K562 (cell line): ENCODE measurements around the gene MADD. TPM values are rescaled to one million over a fixed set of nuclear protein-coding genes. Genes with fewer than 3 reads are reported as not detected.

Source experiments
- BRD4 ChIP-seq: fragments of 200-600 bp; sonication (generic); IDR thresholded peaks from 2 replicates; pipeline ENCODE4 v1.6.1; 2017; ENCODE audit warnings: inconsistent platforms
- BRD9 ChIP-seq: fragments of 450-650 bp; IDR thresholded peaks from 2 replicates; pipeline ENCODE4 v1.6.1; 2018; ENCODE audit warnings: low read depth; ENCODE audit not compliant: partially characterized antibody
- CCAR2 ChIP-seq: fragments of 200-400 bp; formaldehyde crosslinking; IDR thresholded peaks from 2 replicates; pipeline ENCODE4 v1.6.1; 2017; ENCODE audit warnings: mild to moderate bottlenecking, low read depth, low read length
- E2F3 ChIP-seq: fragments of 250-450 bp; sonication (Bioruptor Pico); IDR thresholded peaks from 2 replicates; pipeline ENCODE4 v1.4.0; 2020; ENCODE audit warnings: mild to moderate bottlenecking
- FOXK1 ChIP-seq: sonication (generic); formaldehyde crosslinking; IDR thresholded peaks from 2 replicates; pipeline ENCODE4 v1.8.0; 2022; ENCODE audit warnings: missing genetic modification reagents, mild to moderate bottlenecking, borderline replicate concordance
- FOXM1 ChIP-seq, 2 experiments: fragments of 450-650 bp in 1 of 2; sonication (generic) in 1 of 2; formaldehyde crosslinking in 1 of 2; IDR thresholded peaks; 2 replicates each; pipeline versions ENCODE4 v1.6.1 to v1.9.0; 2017 to 2022; ENCODE audit warnings: low read depth in 2 of 2, mild to moderate bottlenecking in 2 of 2, missing genetic modification reagents in 1 of 2, moderate library complexity in 1 of 2
- GABPA ChIP-seq: fragments of 200-800 bp; sonication (Bioruptor generic); conservative IDR thresholded peaks from 2 replicates; pipeline ENCODE4 v1.6.1; 2016; ENCODE audit warnings: low read depth, missing genetic modification characterization, missing compliant biosample characterization
- HIVEP1 ChIP-seq: fragments of 250-450 bp; sonication (Bioruptor Pico); IDR thresholded peaks from 2 replicates; pipeline ENCODE4 v1.4.0; 2020; ENCODE audit warnings: mild to moderate bottlenecking
- HLTF ChIP-seq: fragments of 450-650 bp; IDR thresholded peaks from 2 replicates; pipeline ENCODE4 v1.6.1; 2016
- IFI16 ChIP-seq: fragments of 250-450 bp; sonication (Bioruptor Pico); IDR thresholded peaks from 2 replicates; pipeline ENCODE4 v2.1.2; 2022; ENCODE audit warnings: mild to moderate bottlenecking, inconsistent platforms
- MCM2 ChIP-seq: fragments of 450-650 bp; IDR thresholded peaks from 2 replicates; pipeline ENCODE4 v1.6.1; 2017; ENCODE audit warnings: low read depth, mild to moderate bottlenecking
- POLR2AphosphoS2 ChIP-seq: IDR thresholded peaks from 2 replicates; pipeline ENCODE4 v1.6.1; 2012; ENCODE audit warnings: low read length, improper control_type of control experiment
- RB1 ChIP-seq: fragments of 450-650 bp; IDR thresholded peaks from 2 replicates; pipeline ENCODE4 v1.6.1; 2017; ENCODE audit warnings: low read depth, mild to moderate bottlenecking
- SAFB ChIP-seq: fragments of 200-400 bp; formaldehyde crosslinking; IDR thresholded peaks from 2 replicates; pipeline ENCODE4 v1.6.1; 2017; ENCODE audit warnings: low read depth, low read length, borderline replicate concordance
- SRSF9 ChIP-seq: fragments of 200-400 bp; formaldehyde crosslinking; IDR thresholded peaks from 2 replicates; pipeline ENCODE4 v1.6.1; 2017; ENCODE audit warnings: low read depth, low read length, borderline replicate concordance
- THAP12 ChIP-seq: fragments of 250-450 bp; sonication (Bioruptor Pico); IDR thresholded peaks from 2 replicates; pipeline ENCODE4 v1.9.0; 2021; ENCODE audit warnings: mild to moderate bottlenecking, inconsistent platforms
- ZNF280B ChIP-seq: fragments of 250-450 bp; sonication (Bioruptor Pico); IDR thresholded peaks from 2 replicates; pipeline ENCODE4 v1.5.1; 2021; ENCODE audit warnings: mild to moderate bottlenecking
- ZNF449 ChIP-seq: fragments of 250-450 bp; sonication (Bioruptor Pico); IDR thresholded peaks from 2 replicates; pipeline ENCODE4 v1.8.0; 2022; ENCODE audit warnings: moderate library complexity, mild to moderate bottlenecking, inconsistent platforms
- polyA plus RNA-seq, 8 experiments: library from polyadenylated mRNA; depleted of rRNA in 4 of 8; stranded (reverse) in 5 of 8; unstranded in 3 of 8; fragments of >200 nt; fragmentation: Nextera tagmentation in 2 of 8; fragmentation: Illumina TruSeq in 1 of 8; extraction: Ambion mirVana in 2 of 8; extraction: Trizol in 1 of 8; gene quantifications; 2 replicates each; pipeline versions ENCODE4 v1.2.1 to v1.2.3, GENCODE V29; 2011 to 2014; ENCODE audit warnings: inconsistent platforms in 1 of 8, missing spikeins in 1 of 8
- total RNA-seq, 7 experiments: library from RNA; depleted of rRNA in 6 of 7; stranded (reverse); fragments of >200 nt in 6 of 7; fragmentation: Illumina TruSeq in 2 of 7; extraction: Trizol in 2 of 7; gene quantifications; 2 replicates each; pipeline versions ENCODE4 v1.2.1 to v1.2.3, GENCODE V29; 2011 to 2021; ENCODE audit warnings: low replicate concordance in 1 of 7

Gene MADD
- total and polyA plus RNA-seq, 9 of the 15 experiments (the other 6 are each of a cell fraction or from before 2014, with no cell fraction given) = 0.68 to 57.6 (median 33.6) TPM

- TF ChIP-seq SRSF9 (no peak), GABPA (tag) (no peak), POLR2AphosphoS2 (no peak), ZNF280B (no peak), IFI16 (CRISPR knock-in tag) (no peak), BRD4 (no peak), E2F3 (CRISPR knock-in tag) (no peak), SAFB (no peak), ZNF449 (CRISPR knock-in tag) (no peak), FOXK1 (CRISPR knock-in tag) (no peak), THAP12 (CRISPR knock-in tag) (no peak), CCAR2 (no peak), HLTF (no peak), FOXM1 (IDR thresholded peaks at IDR 0.05; ENCODE audit: low read depth) (no peak), FOXM1 (CRISPR knock-in tag; IDR thresholded peaks at IDR 0.05; ENCODE audit: low read depth) (no peak), MCM2 (no peak), HIVEP1 (CRISPR knock-in tag) (no peak), BRD9 (no peak), RB1 (peak; percentile 78)
Observed at GRCh38 chr11:47355283-47356128, 85.6 kb downstream of the MADD start (continued).
